GM19324 (cell line): ENCODE results near the gene KRT7.

ENCODE experiments used
- ATAC-seq: cut with Tn5 transposase; IDR thresholded peaks from one replicate; pipeline ENCODE4 v1.9.1; 2021; ENCODE audit warnings: mild to moderate bottlenecking, moderate library complexity; ENCODE audit not compliant: unreplicated experiment, low FRiP score

Gene KRT7

DNA sequence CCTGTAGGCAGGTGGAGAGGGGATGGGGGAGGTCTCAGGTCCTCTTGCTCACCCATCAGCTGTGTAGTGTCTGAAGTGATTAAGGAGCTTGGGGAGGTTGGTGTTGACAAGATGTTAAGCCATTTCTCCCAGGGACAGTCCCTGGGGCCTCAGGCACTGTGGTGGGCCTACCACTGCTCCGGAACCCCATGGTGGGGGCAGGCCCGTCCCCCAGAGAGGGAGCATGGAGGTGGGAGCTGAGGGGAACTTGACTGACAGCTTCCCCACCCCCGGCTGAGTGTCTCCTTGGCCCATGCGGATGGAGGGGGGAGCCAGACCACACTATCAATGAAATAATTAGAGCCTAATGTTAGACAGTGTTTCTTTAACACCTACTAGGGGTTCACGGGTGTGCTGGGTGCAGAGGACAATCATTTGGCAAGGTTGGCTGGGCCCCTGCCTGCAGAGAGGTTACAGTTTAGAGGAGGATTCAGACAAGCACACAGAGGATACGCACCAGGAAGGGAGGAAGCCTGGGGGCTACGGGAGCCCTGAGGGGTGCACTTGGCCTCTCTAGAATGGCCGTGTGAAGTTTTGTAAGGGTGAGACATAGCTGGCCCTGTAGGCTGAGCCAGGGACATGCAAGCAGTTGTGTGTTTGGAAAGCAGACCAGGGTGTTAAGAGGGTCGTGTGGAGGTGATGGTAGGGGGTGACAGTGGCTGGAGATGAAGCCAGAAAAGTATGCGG, 22.0 kb upstream of the KRT7 start:
- no peak for ATAC-seq

DNA sequence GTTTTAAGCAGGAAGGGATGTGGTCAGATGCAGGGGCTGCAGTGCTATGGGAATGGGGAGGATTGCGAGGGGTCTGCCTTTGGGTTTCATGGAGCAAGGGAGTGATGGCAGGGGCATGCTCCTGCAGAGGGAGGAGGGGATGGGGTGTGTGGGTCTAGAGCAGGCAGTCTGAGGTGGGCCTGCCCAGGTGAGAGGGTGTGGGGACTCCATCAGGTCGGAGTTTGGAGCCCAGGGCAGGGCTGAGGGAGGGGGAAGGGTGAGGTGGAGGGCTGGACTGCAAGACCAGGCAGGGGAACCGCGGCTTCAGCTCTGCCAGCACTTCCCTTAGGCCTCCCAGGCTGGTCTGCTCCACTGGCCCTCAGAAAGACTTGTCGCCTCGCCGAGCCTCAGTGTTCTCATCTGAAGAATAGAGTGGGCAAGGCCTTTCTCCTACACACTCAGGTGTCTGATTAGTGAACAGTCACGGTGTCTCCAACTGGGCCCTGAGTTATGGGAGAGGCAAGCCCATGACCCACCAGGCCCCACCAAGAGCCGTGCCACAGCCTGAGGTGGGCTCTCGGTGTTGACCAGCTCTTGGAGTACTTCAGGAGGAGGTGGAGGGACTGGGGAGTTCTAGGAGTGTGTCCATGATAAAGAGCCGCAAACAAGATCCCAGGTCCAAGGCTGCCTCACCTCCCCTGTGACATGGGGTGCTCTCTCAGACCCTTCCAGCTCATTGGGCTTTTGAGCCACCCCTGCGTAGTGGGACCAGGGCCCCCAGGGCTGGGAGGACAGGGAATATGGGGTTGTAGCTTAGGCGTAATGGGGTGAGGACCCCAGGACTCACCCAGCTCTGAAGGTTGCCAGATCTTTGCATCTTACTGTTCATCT, 21.1 kb upstream of the KRT7 start:
- ATAC-seq = no peak

DNA sequence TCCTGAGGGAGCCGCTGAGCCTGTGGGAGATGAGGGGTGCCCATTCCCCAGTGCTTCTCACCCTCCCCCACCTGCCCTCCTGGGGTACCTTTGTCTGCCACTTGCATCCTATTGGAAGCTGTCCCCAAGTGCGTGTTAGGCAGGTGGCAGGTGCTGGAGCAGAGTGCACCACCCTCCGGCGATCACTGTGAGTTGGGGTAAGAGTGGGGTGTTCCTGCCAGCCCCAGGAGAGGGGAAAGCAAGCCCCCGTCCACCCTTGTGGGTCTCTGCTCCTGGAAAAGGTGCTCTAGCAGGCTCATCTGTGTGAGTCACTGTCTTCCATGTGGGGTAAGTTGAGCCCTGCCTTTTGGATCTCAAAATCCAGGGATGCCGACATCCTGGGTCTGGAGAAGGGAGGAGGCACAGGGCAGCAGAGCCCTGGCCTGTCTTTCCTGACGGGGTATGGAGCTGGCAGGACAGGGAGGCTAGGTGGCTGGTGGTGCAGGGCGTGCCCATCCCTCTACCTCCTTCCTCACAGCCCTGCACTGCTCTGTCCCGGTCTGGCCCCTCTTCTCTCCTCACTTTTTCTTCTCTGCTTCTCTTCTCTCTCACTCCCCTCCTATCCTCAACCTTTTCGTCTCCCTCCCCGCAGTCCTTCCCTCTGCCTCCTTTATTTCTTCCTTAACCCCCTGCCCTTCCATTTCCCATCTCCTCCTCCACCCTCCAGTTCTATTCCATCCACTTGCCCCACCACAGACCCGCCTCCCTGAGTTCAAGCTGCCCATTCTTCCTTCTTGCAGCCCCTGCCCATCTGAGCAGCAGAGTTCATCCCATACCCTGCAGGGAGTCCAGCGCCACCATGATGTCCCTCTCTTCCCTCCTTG, 20.1 kb upstream of the KRT7 start:
- no peak for ATAC-seq

DNA sequence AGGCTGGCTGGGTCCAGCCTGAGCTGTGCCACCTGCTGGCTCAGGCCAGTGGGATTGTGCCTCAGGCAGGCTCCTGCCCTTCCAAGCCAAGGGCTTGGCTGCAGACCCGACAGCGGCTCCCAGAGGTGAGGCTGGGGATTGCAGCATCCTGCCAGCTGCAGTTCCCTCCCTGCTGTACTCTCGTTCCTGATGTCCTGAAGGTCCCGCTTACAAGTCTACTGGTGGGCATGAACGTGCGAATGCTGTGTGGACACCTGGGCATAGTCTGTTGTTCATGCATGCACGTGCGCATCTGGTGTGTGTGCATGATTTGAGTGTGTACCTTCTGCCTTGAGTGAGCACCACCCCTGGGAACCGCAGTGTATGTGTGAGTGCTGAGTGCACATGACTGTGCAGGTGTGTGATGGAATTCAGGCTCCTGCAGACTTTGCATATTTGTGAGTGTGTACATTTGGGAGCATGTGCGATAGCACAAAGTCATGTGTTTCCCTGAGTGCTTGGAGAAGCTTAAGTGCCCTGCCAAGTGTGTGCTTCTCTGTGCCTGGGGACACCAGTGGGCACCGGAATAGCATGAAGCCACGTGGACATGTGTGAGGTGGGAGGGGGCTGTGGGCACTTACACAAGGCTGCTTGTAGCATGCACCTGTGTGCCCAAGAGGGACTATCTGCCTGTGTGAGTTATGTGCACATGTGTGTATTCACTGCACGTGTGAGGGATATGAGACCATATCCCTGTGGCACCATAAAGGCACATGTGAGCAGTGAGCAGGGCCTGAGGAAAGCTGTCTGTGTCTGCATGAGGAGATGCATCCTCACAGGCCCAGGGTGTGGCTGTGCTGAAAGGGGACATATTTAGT, 19.3 kb upstream of the KRT7 start:
- ATAC-seq = peak; percentile 43

DNA sequence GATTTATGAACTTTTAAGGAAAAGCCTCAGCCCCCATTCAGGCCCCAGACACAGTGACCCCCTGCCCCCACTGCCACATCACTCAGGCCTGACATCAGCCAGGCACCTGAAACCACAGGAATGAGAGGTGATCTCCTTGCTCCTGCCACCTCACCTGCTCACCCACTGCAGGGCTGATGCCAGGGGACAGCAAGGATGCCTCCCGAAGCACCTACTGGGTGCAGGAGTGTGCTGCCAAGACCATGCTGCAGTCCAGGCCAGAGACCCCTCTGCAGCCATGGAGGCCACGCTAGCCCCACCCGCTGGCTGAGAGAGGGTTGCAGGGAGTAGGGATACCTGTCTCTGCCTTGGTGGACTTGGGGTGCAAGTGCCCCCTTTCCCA, 18.6 kb upstream of the KRT7 start:
- no peak for ATAC-seq

DNA sequence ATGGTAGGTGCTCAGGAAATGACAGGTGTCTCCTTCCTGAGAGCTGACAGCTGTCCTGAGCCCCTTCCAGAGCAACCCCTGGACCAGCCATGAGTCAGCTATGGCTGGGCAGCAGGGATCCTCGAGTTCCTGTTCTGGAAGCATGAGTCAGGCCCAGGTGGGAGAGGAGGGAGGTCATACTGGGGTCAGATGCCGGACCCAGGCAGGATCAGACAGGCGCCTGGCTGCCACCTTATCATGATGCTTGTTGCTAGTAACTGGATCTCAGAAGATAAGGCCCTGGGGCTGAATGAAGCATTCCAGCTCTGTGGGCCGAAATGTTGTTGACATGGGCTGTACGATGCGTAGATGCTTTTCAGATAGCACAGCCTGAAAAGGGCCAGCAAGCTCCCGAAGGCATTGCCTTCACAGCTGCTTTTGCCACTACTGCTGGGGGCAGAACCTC, 17.4 kb upstream of the KRT7 start:
- ATAC-seq = no peak

DNA sequence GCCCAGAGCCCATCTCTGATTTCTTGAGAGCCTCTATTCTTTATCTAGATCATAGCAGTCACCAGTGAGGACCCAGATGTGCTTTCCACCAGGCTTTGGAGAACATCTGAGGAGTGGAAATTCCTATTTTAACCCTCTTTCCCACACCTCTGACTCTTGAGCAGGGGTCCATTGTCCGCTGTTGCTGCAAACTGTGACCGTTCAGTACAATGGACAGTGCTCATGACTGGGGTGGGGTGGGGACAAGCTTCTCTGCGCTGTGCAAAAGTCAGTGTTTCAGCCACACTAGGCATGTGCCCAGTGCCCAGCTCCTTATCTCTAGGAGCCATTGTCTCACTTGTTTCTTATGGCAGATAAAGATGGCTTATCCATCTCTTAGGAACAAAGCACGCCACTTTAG, 16.9 kb upstream of the KRT7 start:
- no peak for ATAC-seq

DNA sequence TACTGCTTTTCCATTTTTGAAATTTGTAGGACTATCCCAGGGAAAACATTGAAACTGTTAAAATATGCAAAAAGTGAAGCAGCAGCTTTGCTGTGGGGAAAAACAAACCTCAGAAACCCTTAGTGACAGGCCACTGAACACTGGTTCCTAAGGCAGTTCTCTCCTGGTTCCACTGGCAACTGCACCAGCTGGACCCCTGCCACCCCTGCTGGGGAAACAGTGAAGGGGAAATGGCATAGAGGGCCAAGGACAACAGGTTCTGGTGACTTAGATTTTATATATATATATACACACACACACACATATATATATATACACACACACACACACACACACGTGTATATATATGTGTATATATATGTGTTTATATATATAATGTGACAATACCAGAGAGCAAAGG, 16.2 kb upstream of the KRT7 start:
- no peak for ATAC-seq

DNA sequence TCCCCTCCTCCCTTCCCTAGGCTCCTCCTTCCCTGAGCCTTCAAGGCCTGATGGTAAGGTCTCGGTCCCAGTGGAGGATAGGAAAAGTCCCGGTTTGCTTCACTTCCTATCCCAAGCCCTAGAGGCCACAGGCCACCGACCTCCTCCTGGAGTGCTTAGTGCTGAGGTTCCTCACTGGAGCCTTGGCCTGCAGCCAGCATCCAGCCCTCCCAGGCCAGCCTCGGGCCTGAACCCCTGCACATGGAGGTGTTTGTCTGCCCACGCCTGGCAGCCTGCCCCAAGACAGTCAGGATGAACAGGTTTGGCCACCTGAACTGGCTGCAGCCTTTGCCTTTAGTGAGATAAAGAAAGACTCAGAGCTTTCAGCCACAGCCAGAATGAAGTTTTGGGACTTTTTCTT, 15.8 kb upstream of the KRT7 start:
- no peak for ATAC-seq

DNA sequence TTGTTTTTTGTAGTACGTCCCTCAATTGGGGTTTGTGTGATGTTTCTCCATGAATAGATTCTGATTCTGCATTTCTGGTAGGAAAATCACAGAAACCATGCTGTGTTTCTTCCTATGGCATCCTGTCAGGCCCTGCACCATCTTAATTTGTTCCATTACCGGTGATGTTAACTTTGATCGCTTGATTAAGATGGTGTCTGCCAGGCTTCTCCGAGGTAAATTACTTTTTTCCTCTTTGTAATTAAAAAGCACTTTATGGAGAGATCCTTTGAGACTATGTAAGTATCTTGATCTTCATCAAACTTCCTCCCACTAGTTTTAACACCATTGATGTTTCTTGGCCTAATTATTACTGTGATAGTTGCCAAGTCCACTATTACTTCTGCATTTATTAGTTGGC, 15.0 kb upstream of the KRT7 start:
- no peak for ATAC-seq

DNA sequence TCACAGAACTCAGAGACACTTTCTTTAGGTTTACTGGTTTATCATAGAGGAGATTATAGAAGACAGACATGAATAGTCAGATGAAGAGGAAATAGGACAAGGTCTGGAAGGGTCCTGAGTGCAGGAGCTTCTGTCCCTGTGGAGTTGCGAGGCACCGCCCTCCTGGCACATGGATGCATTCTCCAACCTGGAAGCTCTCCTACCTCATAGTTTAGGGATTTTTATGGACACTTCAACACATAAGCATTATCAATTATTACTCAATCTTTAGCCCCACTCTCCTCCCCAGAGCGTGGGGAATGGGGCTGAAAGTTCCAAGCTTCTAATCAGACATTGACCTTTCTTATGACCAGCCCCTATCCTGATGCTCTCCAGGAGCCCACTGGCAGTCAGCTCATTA, 12.6 kb upstream of the KRT7 start:
- ATAC-seq = no peak

DNA sequence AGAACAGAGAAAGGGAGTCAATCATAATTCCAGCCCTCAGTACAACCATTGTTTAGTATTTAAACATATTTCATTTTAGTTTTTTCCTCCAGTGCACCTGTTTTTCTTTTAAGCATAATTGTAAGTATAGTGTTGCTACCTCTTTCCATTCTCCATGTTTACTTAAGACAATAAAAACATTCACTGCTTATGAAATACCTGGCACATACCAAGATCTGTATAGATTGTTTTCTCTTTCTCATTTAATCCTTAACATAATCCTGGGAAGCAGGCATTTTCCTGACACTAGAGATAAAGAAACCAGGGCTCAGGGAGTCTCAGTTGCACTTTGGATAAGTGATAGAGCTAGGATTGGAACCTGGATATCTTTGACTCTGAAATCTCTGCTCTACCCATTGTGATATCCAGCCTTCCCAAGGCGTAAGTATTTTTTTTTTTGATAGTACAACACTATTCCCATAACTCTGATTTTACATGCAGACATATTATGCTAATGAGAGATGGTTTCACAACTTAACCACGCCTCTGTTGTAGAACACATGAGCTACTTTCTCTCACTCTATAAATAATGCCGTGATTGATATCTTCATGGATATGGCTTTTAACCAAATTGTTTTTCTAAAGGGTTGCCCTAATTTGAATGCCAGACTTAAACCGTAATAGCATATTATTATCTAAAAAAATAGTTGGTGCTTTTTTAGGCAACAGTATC, 11.8 kb upstream of the KRT7 start:
- no peak for ATAC-seq

DNA sequence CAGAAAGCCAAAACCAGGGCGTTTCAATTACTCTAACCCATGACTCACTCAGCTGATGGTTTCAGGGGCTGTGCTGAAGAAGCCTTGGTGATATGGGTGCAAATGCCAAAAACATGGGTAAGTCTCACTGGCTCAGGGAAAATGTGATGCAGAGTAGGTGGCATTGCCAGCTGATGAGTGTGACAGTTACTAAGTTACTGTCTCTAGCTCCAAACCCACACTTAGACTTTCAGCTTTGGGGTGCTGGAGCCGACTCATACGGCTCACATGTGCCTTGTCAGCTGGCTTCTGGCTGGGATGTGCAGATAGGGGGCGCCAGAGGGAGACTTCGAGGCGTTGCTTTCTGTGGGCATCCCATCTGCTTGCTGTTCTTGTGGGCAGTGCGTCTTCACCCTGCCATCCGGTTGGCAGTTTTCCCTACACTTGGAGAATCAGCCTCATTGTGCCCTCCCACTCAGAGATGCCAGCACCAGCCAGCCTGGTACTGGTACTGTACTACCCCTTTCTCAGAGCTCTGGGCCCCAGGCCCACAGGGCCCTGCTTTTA, 11.1 kb upstream of the KRT7 start:
- ATAC-seq = no peak

DNA sequence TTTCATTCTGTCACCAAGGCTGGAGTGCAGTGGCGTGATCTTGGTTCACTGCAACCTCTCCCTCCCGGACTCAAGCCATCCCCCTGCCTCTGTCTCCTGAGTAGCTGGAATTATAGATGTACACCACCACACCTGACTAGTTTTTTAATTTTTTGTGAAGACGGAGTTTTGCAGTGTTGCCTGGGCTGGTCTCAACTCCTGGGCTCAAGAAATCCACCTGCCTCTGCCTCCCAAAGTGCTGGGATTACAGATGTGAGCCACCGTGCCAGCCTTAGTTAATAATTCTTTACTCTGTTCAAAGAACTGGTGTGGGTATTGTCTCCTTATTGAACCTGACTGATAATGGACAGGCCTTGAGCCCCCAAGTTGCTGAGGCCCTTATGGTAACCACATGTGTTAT, 10.4 kb upstream of the KRT7 start:
- ATAC-seq = no peak

DNA sequence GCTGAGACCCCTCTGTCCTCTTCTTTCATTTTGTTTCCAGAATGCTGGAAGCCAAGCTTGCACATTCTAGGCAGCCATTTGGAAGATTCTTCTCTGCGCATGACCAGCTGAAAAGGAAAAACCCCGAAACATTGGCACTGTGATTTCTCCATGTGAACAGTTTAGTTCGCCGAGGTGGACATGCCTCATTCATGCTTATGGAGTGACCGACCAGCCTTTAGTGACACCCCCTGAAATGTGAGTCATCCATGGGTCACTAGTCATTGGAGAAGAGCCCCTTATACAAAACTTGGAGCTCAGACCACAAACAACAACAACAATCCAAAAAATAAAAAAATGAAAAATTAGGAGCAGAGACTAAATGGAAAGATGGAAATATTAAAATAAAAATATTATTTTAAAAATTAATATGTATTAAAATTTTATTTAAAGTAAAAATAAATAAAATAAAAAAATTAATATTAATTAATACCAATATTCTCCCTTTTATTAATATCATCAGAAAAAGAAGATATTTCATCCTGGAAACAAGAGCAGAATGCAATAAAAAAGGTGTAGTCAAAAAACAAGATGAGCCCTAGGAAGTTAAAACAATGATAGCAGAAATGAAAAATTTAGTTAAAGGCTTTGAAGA, 9.5 kb upstream of the KRT7 start:
- no peak for ATAC-seq

DNA sequence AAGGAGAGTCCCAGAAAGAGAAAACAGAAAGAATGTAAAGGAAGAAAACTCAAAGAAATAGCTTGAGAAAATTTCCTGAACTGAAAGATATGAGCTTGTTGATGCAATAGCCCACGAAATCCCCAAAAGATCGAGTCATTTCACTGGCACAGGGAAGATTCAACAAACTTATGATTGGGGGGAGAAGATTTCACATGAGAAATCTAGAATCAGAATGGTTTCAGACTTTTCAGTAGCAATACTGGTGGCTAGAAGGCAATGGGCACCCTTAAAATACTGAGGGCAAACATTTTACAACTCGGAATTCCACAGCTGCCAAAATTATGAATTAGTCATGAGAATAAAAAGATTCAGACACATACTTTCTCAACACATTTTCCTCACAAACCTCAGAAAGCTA, 8.9 kb upstream of the KRT7 start:
- ATAC-seq = no peak

DNA sequence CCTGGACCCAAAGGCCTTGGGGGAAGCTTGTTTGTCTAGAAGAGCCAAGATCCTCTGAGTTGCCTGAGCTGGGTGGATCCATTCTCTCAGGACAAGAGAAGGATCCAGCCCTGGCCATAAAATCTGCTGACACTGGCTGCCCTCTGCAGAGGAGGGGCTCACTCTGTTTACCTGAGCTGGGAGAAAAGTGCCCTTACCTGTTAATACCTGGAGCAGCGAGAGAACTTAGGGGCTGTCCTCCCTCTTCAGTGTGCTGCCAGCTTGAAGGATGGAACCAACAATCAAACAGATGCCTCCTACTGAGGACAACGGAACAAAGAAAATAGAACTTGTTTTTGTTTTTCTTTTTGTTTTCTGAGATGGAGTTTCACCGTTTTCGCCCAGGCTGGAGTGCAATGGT, 7.3 kb upstream of the KRT7 start:
- ATAC-seq = no peak

DNA sequence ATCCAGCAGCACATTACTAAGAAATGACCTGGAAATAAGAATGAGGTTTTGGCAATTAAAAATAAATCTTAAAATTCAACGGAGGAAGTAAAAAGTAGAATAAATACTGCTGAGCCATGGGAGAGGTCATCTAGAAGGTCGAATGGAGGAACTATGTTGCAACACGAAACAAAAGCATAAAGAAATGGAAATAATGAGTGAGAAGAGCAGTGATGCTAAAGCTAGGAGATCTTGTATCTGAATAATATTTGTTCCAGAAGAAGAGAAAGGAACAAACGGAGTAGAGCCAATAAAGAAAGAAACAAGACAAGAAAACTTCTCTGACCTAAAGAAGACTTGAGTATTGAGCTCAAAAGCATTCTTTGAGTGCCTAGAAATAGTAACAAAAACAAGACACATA, 6.6 kb upstream of the KRT7 start:
- no peak for ATAC-seq
